Osteocyte (in vitro differentiated cells): ENCODE measurements around the gene CCL23. TPM values are rescaled to one million over a fixed set of nuclear protein-coding genes. Genes with fewer than 3 reads are reported as not detected.

Source experiments
- DNase-seq: peaks from one replicate; pipeline ENCODE4 v3.0.0; 2021; ENCODE audit warnings: mixed read lengths; ENCODE audit not compliant: unreplicated experiment; ENCODE audit errors: extremely low spot score
- H3K27ac Mint-ChIP-seq: one replicate; pipeline ENCODE4 v1.8.0; 2021; ENCODE audit warnings: mild to moderate bottlenecking, mixed read lengths; ENCODE audit not compliant: unreplicated experiment
- H3K27me3 Mint-ChIP-seq: one replicate; pipeline ENCODE4 v1.8.0; 2021; ENCODE audit warnings: mixed read lengths; ENCODE audit not compliant: unreplicated experiment
- H3K36me3 Mint-ChIP-seq: one replicate; pipeline ENCODE4 v1.8.0; 2021; ENCODE audit warnings: mixed read lengths; ENCODE audit not compliant: unreplicated experiment
- H3K4me1 Mint-ChIP-seq: one replicate; pipeline ENCODE4 v1.8.0; 2021; ENCODE audit warnings: mixed read lengths; ENCODE audit not compliant: unreplicated experiment
- H3K4me3 Mint-ChIP-seq: one replicate; pipeline ENCODE4 v1.8.0; 2021; ENCODE audit warnings: mild to moderate bottlenecking, moderate library complexity, mixed read lengths; ENCODE audit not compliant: unreplicated experiment
- H3K9me3 Mint-ChIP-seq: one replicate; pipeline ENCODE4 v1.8.0; 2021; ENCODE audit warnings: mixed read lengths; ENCODE audit not compliant: unreplicated experiment
- long read RNA-seq: library from polyadenylated mRNA; unstranded; transcript quantifications from one replicate; pipeline ENCODE4 v2.0.0, GENCODE V29; 2021
- total RNA-seq: library from RNA; stranded (reverse); gene quantifications from 2 replicates; pipeline ENCODE4 v1.2.1, GENCODE V29; 2021
- TF ChIP-seq, protein P1 (sequence below): fragments of 200-600 bp; sonication (generic); IDR thresholded peaks from 2 replicates; pipeline ENCODE4 v1.5.0; 2021; ENCODE audit warnings: antibody characterized with exemption, mild to moderate bottlenecking, moderate library complexity

The CCL23 gene, protein sequence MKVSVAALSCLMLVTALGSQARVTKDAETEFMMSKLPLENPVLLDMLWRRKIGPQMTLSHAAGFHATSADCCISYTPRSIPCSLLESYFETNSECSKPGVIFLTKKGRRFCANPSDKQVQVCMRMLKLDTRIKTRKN
- not detected in 2 replicates for total RNA-seq
- long read RNA-seq, result 0 reads

DNA sequence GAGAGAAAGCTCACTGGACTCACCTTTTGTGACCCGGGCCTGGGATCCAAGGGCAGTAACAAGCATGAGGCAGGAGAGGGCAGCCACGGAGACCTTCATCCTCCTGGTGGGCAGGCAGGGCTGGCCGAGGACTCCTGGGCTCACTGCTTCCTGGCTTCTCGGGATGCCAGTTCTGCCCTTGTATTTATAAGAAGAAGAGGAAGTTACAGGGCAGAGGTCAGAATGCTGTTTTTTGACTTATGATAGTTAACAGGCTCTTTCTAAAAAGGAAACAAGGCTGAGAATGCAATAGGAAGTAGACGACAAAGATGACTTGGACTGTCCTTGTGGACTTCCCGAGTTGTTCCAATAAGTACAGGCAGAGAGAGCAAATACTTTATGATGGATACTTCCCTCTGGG is at the start of gene CCL23:
Gene CCL23 (minus strand): TSS at position 174 of the 400 bp plus-strand sequence. CDS start 75 bp downstream, at position 99.
- Mint-ChIP-seq H3K9me3 (no peaks in the 10 kb centered on the region), H3K27ac (no peak within 1 kb of the TSS), H3K27me3 (peaks cover 28% of the 10 kb centered on the region)

DNA sequence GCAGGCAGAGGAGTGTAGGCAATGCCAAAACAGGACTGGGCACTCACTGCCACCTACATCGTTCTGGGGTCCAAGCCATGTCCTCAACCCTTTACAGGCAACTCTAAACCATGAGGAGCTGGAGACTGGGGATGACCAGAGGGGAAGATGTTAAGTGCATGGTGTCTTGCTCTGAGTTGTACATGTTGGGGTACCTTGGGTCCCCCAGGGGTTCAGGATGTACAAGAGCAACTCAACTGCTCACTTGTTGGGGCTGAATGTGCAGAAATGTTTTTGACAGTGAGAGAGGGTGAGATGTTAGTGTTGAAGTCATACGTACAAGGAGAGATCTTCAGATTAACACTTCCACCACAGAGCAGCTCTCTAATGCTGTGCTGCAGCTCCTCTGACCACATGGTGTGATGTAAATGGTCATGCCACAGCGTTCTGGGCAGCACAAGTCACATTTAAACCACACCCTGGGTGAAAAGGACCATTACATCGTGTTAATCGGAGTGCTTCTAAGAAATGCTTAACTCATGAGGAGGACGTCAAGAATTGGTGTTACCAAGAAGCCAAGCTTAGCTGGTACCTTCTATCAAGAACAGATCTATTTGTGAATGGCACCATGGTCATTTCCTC is 48.7 kb upstream of the CCL23 start:
- TF ChIP-seq, protein P1, sequence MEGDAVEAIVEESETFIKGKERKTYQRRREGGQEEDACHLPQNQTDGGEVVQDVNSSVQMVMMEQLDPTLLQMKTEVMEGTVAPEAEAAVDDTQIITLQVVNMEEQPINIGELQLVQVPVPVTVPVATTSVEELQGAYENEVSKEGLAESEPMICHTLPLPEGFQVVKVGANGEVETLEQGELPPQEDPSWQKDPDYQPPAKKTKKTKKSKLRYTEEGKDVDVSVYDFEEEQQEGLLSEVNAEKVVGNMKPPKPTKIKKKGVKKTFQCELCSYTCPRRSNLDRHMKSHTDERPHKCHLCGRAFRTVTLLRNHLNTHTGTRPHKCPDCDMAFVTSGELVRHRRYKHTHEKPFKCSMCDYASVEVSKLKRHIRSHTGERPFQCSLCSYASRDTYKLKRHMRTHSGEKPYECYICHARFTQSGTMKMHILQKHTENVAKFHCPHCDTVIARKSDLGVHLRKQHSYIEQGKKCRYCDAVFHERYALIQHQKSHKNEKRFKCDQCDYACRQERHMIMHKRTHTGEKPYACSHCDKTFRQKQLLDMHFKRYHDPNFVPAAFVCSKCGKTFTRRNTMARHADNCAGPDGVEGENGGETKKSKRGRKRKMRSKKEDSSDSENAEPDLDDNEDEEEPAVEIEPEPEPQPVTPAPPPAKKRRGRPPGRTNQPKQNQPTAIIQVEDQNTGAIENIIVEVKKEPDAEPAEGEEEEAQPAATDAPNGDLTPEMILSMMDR, result no peak
- Mint-ChIP-seq H3K4me1 (no peaks in the 10 kb centered on the region), H3K27ac (no peak overlapping the region), H3K36me3 (no peaks in the 10 kb centered on the region), H3K9me3 (no peaks in the 10 kb centered on the region), H3K4me3 (no peak overlapping the region), H3K27me3 (peaks cover 8% of the 10 kb centered on the region)
- no peak for DNase-seq

More for the DNA sequence above, at the start of gene CCL23:
- no peaks in the 10 kb centered on the region for H3K36me3 Mint-ChIP-seq
- TF ChIP-seq, protein P1, result no peak
- no peak within 1 kb of the TSS for H3K4me3 Mint-ChIP-seq
- no peak for DNase-seq
- no peaks in the 10 kb centered on the region for H3K4me1 Mint-ChIP-seq

DNA sequence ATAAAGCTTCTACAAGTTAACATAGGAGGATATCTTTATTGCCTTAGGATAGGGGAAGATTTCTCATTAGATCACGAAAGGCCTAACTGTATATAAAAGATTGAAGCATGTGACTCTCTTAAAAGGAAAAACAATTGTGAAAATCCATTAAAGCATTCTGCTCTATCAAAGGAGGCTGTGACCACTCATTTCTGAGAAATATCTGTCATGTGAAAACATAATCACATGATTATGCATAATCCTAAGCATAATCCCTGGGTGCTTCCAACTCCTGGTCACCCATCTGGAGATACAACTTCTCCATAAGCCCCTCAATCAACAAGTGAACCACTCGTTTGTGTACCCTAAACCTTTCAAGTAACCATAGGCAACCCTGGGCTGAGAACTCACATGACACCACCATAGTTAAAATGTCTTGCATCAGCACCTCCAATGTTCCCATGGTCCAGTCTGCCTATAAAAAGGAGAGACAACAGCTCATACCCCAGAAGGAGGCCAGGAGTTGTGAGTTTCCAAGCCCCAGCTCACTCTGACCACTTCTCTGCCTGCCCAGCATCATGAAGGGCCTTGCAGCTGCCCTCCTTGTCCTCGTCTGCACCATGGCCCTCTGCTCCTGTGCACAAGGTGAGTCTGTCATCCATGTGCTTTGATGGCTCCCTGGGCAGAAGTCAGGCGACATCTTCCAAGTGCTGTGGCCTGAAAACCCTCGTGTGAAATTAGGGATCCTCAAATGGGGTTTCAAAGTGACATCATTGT is 46.2 kb upstream of the CCL23 start, which contains the start of gene CCL18:
Gene CCL18 (plus strand): TSS at position 487 of the 756 bp plus-strand sequence. CDS start 71 bp downstream, at position 558.
- Mint-ChIP-seq H3K9me3 (no peaks in the 10 kb centered on the region), H3K27me3 (peaks cover 5% of the 10 kb centered on the region), H3K4me3 (no peak within 1 kb of the TSS), H3K36me3 (no peaks in the 10 kb centered on the region), H3K4me1 (no peaks in the 10 kb centered on the region), H3K27ac (no peak within 1 kb of the TSS)
- TF ChIP-seq, protein P1, result no peak
- DNase-seq, result no peak

DNA sequence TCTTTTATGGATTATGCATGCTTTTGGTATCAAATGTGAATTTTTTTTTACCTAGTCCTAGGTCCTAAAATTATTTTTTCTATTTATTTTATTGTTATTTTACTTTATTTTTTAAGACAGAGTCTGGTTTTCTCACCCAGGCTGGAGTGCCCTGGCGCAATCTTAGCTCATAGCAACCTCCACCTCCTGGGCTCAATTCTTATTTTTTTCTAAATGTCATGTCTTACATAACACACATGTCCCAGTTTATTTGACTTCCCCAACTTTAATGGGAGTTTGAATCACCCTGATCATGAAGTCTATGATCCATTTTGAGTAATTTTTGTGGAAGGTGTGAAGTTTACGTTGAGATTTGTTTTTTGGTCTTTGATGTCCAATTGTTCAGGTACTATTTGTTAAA is 43.0 kb upstream of the CCL23 start:
- TF ChIP-seq, protein P1, result no peak
- H3K9me3 Mint-ChIP-seq, result no peaks in the 10 kb centered on the region
- no peaks in the 10 kb centered on the region for H3K4me1 Mint-ChIP-seq
- H3K27me3 Mint-ChIP-seq, result peaks cover 3% of the 10 kb centered on the region
- no peak overlapping the region for H3K27ac Mint-ChIP-seq
- no peak overlapping the region for H3K4me3 Mint-ChIP-seq
- DNase-seq, result no peak
- H3K36me3 Mint-ChIP-seq, result no peaks in the 10 kb centered on the region

DNA sequence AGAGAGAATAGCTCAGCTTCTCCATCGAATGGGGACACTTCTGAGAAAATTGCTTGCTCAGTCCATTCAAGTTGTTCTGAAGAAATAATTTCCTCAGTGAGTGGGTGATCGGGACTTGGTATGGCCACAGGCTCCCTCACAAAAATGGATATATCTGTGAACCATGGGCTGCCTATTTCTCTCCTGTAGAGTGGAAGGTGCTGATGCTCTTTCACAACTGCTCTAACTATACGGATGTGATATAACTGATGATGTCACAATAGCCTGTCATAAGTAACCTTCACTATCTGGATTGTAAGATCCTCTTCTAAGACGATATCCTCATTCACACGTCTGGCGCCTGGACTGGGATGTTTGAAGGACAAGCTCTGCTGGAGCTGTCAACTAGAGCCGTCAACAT is 41.6 kb upstream of the CCL23 start:
- Mint-ChIP-seq H3K4me3 (no peak overlapping the region), H3K27ac (no peak overlapping the region), H3K9me3 (no peaks in the 10 kb centered on the region), H3K36me3 (no peaks in the 10 kb centered on the region), H3K4me1 (no peaks in the 10 kb centered on the region), H3K27me3 (peaks cover 2% of the 10 kb centered on the region)
- TF ChIP-seq, protein P1, result no peak
- DNase-seq, result no peak
